HG03342 (cell line): Measurements from ENCODE around the gene ANGPT4.
"Not testable (repeated sequence)": the region's sequence is repeated elsewhere in the genome, so short reads cannot be mapped to it uniquely, and the experiment has no call there.

Experiments used
- ATAC-seq: cut with Tn5 transposase; IDR thresholded peaks from one replicate; pipeline ENCODE4 v1.9.1; 2021; ENCODE audit warnings: mild to moderate bottlenecking, moderate library complexity; ENCODE audit not compliant: unreplicated experiment

The ANGPT4 gene

GRCh38 chr20:877814-878213 is 38.3 kb downstream of the ANGPT4 start:
- no peak for ATAC-seq

- no peak for ATAC-seq
Measured at GRCh38 chr20:875115-875514, 41.0 kb downstream of the ANGPT4 start.

GRCh38 chr20:873875-874607 is 42.1 kb downstream of the ANGPT4 start:
- ATAC-seq = no peak

GRCh38 chr20:872855-873520 is 43.1 kb downstream of the ANGPT4 start:
- no peak for ATAC-seq

GRCh38 chr20:871948-872347 is 44.2 kb downstream of the ANGPT4 start:
- no peak for ATAC-seq

GRCh38 chr20:871436-871835 is 44.7 kb downstream of the ANGPT4 start:
- ATAC-seq = no peak

- no peak for ATAC-seq
Measured at GRCh38 chr20:870758-871157, 45.4 kb downstream of the ANGPT4 start.

GRCh38 chr20:869606-870005 is 46.5 kb downstream of the ANGPT4 start:
- no peak for ATAC-seq

- no peak for ATAC-seq
Measured at GRCh38 chr20:868279-868678, 47.9 kb downstream of the ANGPT4 start.

- no peak for ATAC-seq
Measured at GRCh38 chr20:865440-865839, 50.7 kb downstream of the ANGPT4 start.

GRCh38 chr20:860891-861290 is 55.2 kb downstream of the ANGPT4 start:
- ATAC-seq = no peak

- no peak for ATAC-seq
Measured at GRCh38 chr20:859751-860231, 56.3 kb downstream of the ANGPT4 start.

GRCh38 chr20:858011-858410 is 58.1 kb downstream of the ANGPT4 start:
- no peak for ATAC-seq

- no peak for ATAC-seq
Measured at GRCh38 chr20:856361-856775, 59.8 kb downstream of the ANGPT4 start.

- no peak for ATAC-seq
Measured at GRCh38 chr20:855466-856360, 60.4 kb downstream of the ANGPT4 start.

- ATAC-seq = no peak
Measured at GRCh38 chr20:854601-855000, 61.5 kb downstream of the ANGPT4 start.

- ATAC-seq = no peak
Measured at GRCh38 chr20:853406-853996, 62.6 kb downstream of the ANGPT4 start.

GRCh38 chr20:848731-849130 is 67.4 kb downstream of the ANGPT4 start:
- ATAC-seq = not testable (repeated sequence)

GRCh38 chr20:848193-848592 is 67.9 kb downstream of the ANGPT4 start:
- no peak for ATAC-seq

- ATAC-seq = peak; percentile 37
Measured at GRCh38 chr20:846894-847278, 69.2 kb downstream of the ANGPT4 start.
